GM19467 (cell line): ENCODE results near the gene SYVN1.
"Not testable (repeated sequence)": the region's sequence is repeated elsewhere in the genome, so short reads cannot be mapped to it uniquely, and the experiment has no call there.

ENCODE experiments used
- ATAC-seq: cut with Tn5 transposase; IDR thresholded peaks from one replicate; pipeline ENCODE4 v1.9.1; 2021; ENCODE audit warnings: mild to moderate bottlenecking, moderate library complexity; ENCODE audit not compliant: unreplicated experiment

SYVN1 gene

GRCh38 chr11:65127473-65128181, 6.7 kb downstream of the SYVN1 start:
- ATAC-seq = no peak

- no peak for ATAC-seq
These were observed 7.6 kb downstream of the SYVN1 start for GRCh38 chr11:65126624-65127274.

GRCh38 chr11:65125197-65126056, 8.9 kb downstream of the SYVN1 start:
- no peak for ATAC-seq

GRCh38 chr11:65124480-65125196, 9.7 kb downstream of the SYVN1 start:
- ATAC-seq = no peak

DNA sequence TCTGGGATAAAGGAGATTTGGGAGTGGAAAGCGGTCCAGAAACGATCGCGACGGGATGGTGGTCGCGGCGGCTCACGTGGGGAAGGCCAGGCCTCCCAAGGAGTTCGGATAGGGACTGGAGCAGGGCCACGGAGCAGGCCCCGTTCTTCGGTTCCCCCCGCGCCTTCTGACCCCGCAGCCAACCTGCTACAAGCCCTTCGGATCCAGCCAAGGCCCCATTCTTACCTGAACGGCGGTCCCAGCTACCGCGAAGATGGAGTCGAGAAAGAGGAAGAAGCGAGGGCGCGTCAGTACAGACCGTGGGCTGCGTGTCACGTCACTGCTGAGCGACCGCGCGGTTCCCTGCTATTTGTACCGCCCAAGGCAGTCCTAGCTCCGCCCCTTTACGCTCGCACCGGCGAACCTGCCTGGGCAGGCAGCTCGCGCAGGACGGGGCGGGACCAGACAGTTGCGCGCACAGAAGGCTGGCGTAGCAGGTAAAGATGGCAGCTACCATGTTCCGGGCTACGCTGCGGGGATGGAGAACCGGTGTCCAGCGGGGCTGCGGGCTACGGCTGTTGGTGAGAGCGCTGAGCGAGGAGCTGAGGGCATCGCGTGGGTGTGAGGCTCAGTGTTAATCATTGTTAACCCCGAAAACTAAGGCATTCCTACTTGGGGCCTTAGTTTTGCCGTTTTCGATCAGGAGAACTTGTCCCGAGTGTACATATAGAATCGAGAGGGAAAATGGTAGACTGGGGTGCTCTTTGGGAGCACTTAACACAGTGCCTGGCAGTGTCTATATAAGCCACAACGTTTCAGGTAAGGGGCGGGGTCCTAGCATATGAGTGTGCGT, 12.2 kb downstream of the SYVN1 start, which contains the start of the genes FAU and MRPL49:
Gene FAU (minus strand): TSS at position 270 of the 832 bp plus-strand sequence. CDS start 321 bp downstream, outside the sequence.
Gene MRPL49 (plus strand): TSS at position 457 of the 832 bp plus-strand sequence. CDS start 26 bp downstream, at position 483.
- peak; percentile 58 for ATAC-seq

GRCh38 chr11:65121447-65121864, 12.9 kb downstream of the SYVN1 start:
- ATAC-seq = no peak

DNA sequence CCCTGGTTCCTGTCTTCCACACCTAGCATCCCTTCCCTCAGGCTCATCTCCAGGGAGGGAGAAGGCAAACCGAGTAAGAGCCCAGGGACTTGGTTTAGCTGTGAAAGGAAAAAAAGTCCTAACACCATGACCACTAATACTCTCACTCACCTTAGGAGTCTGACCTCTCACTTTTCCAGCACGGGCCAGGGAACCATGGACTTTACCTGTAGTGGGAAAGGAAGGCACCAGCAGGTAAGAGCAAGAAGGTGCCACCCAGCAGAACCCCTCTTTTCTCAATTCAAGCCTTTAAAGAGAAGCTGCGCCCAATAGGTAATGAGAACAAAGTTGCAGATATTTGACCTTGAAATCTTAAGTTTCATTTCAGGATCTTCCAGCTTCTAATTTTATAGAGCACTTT, 13.5 kb downstream of the SYVN1 start:
- ATAC-seq = no peak

DNA sequence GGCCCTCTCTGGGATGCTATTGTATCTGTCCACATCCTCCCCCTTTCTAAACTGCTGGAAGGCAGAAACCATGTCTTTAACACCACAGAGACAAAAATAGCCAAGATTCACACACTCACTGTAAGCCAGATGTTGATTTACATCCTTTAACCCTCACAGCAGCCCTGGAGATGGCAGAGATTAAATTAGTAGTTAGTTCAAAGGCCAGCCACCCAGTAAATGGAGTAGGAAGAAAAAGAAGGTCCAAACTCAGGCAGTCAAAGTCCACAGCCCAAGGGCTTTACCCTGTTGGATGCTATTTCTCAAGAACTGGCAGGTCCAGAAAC, 14.7 kb downstream of the SYVN1 start:
- no peak for ATAC-seq

DNA sequence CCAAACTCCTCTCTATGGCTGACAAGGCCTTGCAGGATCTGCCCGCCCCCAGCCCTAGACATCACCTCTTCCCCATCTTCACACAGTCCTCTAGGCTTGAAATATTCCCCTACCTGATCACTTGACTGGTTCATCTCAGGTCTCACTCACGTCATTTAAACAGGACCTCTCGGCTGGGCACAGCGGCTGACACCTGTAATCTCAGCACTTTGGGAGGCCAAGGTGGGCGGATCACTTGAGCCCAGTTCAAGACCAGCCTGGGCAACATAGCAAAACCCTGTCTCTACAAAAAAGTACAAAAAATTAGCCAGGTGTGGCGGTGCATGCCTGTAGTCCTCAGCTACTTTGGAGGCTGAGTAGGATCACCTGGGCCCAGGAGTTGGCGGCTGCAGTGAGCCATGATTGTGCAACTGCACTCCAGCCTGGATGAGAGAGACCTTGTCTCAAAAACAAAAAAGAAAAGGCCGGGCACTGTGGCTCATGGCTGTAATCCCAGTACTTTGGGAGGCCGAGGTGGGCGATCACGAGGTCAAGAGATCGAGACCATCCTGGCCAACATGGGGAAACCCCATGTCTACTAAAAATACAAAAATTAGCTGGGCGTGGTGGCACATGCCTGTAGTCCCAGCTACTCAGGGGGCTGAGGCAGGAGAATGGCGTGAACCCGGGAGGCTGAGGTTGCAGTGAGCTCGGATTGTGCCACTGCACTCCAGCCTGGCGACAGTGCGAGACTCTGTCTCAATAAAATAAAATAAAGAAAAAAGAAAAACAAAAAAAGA, 15.2 kb downstream of the SYVN1 start:
- ATAC-seq = not testable (repeated sequence)

GRCh38 chr11:65118097-65118837, 16.1 kb downstream of the SYVN1 start:
- no peak for ATAC-seq

DNA sequence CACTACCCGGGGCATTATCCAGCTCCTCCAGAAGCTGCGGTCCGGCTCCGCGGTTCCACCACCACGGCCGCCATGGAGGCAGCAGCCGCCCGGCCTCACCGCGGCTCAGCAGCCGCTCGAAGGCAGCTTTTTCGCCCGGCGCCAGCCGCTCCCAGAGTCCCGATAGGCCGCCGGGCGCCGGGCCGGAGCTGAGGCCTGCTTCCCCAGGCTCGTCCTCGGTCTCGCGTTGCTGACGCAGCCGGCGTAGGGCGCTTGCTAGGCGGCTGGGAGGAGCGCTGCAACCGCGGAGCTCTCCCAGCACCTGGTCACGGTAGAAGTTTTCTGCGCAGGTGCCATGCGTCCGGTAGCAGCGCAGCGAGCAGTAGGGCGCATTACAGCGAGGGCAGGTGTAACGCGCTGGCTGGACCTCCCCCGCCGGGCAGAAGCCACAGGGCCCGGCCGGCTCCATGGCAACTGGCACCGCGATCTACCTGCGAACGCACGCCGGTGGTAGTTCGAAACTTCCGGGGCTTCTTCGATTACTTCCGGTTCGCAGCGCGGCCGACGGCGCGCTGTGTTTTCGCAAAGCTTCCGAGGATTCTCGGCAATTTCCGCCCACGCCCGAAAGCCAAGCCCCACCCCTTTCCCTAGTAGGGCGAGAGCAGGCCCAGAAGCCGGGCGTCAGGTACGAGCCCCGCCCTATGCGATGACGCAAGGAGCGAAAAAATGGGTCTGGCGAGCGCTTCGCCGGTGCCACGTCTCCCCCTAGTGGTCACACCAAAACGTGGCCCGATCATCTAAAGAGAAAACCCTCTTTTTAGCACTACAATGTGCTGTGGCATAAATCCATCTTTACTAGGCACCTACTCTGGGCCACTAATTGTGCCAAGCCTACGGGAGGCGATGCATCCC, 16.9 kb downstream of the SYVN1 start, which contains the start of gene ZNHIT2:
Gene ZNHIT2 (minus strand): TSS at position 496 of the 891 bp plus-strand sequence. CDS start 48 bp downstream, at position 448.
- ATAC-seq = peak; percentile 49

GRCh38 chr11:65116370-65117205, 17.7 kb downstream of the SYVN1 start:
- ATAC-seq = no peak

DNA sequence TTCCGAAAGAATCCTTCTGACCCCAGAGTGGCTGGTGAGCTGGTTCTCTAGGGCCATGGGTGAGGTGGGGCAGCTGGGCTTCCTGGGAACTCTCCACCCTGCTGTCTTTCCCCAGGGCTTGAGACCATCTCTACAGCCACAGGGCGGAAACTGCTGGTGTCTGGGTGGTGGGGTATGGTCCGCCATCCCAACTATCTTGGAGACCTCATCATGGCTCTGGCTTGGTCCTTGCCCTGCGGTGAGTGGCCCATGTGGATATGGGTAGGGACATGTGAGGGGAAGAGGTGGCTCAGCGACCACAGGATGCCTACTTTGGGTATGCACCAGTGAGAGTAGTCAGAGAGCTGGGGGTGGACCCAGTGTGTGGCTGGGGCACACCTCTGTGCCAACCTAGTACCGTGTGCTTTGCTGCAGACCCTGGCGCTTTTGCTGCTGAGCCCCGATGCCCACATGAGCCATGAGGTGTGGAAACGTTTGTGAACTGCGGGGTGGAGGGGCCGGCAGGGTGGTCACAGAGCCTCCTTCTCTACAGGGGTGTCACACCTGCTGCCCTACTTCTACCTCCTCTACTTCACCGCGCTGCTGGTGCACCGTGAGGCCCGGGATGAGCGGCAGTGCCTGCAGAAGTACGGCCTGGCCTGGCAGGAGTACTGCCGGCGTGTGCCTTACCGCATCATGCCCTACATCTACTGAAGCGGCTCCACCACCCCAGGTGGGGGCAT, 18.8 kb downstream of the SYVN1 start:
- no peak for ATAC-seq

DNA sequence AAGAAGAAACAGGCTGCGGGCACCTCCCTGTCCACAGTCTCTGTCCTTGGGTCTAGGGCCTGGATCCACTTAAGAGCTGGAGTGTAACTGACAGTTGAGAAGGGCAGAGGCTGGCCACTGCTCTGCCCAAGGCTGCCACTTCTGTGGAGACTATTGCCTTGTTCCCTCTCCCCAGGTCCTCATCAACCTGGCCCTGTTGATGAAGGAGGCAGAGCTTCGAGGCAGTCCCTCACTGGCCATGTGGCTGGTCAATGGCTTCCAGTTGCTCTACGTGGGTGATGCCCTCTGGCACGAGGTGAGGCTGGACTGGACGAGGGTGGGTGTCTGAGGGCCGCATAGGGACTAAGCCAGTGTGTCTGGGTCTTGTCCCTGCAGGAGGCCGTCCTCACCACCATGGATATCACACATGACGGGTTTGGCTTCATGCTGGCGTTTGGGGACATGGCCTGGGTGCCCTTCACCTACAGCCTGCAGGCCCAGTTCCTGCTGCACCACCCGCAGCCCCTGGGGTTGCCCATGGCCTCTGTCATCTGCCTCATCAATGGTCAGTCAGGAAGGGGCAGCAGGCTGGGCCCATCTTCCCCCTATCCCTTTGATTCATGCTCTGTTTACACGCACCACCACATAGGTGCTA, 19.7 kb downstream of the SYVN1 start:
- no peak for ATAC-seq

DNA sequence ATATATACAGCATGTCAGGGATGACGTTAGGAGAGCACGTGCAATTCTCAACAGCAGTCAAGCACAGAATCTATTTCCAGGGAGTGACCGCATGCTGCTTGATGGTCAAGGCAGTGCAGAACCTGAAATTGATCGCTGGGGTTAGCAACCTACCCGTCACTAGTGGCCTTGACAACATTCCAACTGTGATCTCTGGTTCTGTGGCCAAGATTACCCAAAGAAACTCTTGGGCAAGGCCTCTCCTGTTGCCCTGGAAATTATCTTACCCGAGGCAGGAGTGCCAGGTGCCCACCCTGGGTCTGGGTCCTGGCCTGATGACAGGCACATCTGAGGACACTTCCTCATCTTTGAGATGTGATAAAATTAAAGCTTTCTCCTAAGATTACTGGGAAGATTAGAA, 20.5 kb downstream of the SYVN1 start:
- no peak for ATAC-seq
